Parathyroid adenoma (tissue), 2 donors: Measurements from ENCODE around the gene HOXD8.

Experiments used
- H2AFZ ChIP-seq: fragments of 300-600 bp; sonication (generic); one replicate; pipeline ENCODE4 v1.7.0; 2017; ENCODE audit warnings: antibody characterized with exemption, mild to moderate bottlenecking
- H3K27ac ChIP-seq: fragments of 300-600 bp; sonication (generic); one replicate; pipeline ENCODE4 v1.7.0; 2017
- H3K27me3 ChIP-seq: fragments of 300-600 bp; sonication (generic); one replicate; pipeline ENCODE4 v1.7.0; 2017; ENCODE audit warnings: low read length; ENCODE audit not compliant: control insufficient read depth, insufficient read depth
- H3K36me3 ChIP-seq: fragments of 300-600 bp; sonication (generic); one replicate; pipeline ENCODE4 v1.7.0; 2017; ENCODE audit warnings: low read length; ENCODE audit not compliant: control insufficient read depth, insufficient read depth
- H3K4me1 ChIP-seq: fragments of 300-600 bp; sonication (generic); one replicate; pipeline ENCODE4 v1.7.0; 2017; ENCODE audit warnings: control low read depth
- H3K4me2 ChIP-seq: fragments of 300-600 bp; sonication (generic); one replicate; pipeline ENCODE4 v1.7.0; 2017; ENCODE audit warnings: low read length
- H3K4me3 ChIP-seq: fragments of 300-600 bp; sonication (generic); one replicate; pipeline ENCODE4 v1.7.0; 2017; ENCODE audit warnings: low read depth, low read length
- H3K79me2 ChIP-seq: fragments of 300-600 bp; sonication (generic); one replicate; pipeline ENCODE4 v1.7.0; 2017; ENCODE audit warnings: control low read depth
- H3K9ac ChIP-seq: fragments of 300-600 bp; sonication (generic); one replicate; pipeline ENCODE4 v1.7.0; 2017; ENCODE audit warnings: mild to moderate bottlenecking
- H3K9me3 ChIP-seq: fragments of 300-600 bp; sonication (generic); one replicate; pipeline ENCODE4 v1.7.0; 2017; ENCODE audit warnings: low read length; ENCODE audit not compliant: control insufficient read depth
- CTCF ChIP-seq: fragments of 300-600 bp; sonication (generic); IDR thresholded peaks from one replicate; pipeline ENCODE4 v1.7.0; 2017; ENCODE audit warnings: antibody characterized with exemption, mild to moderate bottlenecking
- donor health status: primary hyperparathyroidism.

HOXD8 gene

DNA sequence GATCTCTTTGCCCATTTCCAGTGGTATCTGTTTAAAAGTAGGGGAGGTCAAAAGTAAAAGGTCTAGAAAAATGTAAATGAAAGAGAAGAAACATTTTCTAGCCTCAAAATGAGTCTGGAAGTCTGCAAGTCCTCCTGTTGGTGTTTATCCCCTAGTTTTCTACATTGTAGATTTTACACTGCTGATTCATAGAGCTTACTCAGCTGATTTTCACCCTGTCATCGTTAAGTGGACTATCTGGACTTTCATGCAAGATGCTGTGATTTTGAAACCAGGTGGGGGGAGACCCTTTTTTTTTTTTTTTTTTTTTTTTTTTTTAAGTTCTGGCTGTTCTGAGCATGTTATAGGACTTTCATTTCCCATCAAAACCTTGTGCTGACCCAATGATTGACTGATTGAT, 37.9 kb downstream of the HOXD8 start:
- Histone ChIP-seq H3K79me2 (no peaks in the 10 kb centered on the region), H3K9me3 (no peaks in the 10 kb centered on the region), H3K27me3 (peaks cover 29% of the 10 kb centered on the region), H3K9ac (no peak overlapping the region), H3K36me3 (peaks cover 3% of the 10 kb centered on the region), H3K4me2 (no peak overlapping the region), H2AFZ (no peak overlapping the region), H3K4me3 (no peak overlapping the region), H3K27ac (no peak overlapping the region), H3K4me1 (no peaks in the 10 kb centered on the region)
- TF ChIP-seq CTCF: no peak

- no peak for TF ChIP-seq CTCF
- H3K27me3 ChIP-seq: peaks cover 26% of the 10 kb centered on the region
These were observed 39.7 kb downstream of the HOXD8 start for GRCh38 chr2:176169181-176169580.

GRCh38 chr2:176169711-176170110, 40.2 kb downstream of the HOXD8 start:
- Histone ChIP-seq H3K27ac (no peak overlapping the region), H3K27me3 (peaks cover 21% of the 10 kb centered on the region), H3K9ac (no peak overlapping the region)

More at GRCh38 chr2:176169181-176169580, 39.7 kb downstream of the HOXD8 start:
- Histone ChIP-seq H3K4me3 (no peak overlapping the region), H3K4me2 (no peak overlapping the region), H3K9me3 (no peaks in the 10 kb centered on the region), H3K9ac (no peak overlapping the region), H3K79me2 (no peaks in the 10 kb centered on the region), H3K27ac (no peak overlapping the region), H3K4me1 (no peaks in the 10 kb centered on the region), H2AFZ (no peak overlapping the region), H3K36me3 (no peaks in the 10 kb centered on the region)

DNA sequence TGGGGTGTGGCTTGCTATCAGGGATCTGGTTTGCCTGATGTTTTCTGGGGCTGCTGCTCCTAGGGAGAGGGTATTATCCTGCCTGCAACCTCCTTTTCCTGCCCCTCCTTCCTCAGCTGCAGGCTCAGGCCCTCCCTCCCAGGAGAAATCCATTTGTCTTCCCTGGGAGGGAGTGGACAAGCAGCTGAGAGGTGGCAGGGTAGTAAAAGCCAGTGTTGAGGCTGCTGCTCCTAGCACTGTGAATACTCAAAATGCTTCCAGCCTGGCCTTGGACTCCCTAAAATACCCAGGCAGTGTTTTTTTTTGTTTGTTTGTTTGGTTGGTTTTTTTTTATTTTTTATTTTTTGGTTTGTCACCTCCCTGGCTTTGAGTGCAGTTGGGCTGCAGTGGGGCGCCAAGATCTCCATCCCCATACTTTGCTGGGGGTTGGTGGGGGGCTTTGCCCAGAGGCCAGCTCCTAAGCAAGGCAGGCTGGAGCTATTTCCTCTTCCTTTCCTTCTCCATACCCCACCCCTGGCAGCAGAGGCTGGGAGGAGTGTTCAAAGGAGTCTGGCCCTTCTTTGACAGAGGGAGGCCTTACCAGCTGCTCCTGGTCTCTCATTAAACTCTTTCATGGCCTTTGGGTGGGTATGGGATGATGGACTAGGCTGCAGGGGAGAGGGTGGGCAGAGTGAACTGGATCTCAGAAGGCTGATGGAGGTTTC, 41.2 kb downstream of the HOXD8 start:
- Histone ChIP-seq H3K27me3 (peaks cover 15% of the 10 kb centered on the region), H3K4me2 (no peak overlapping the region), H3K79me2 (no peaks in the 10 kb centered on the region), H3K4me3 (no peak overlapping the region), H2AFZ (no peak overlapping the region), H3K9me3 (no peaks in the 10 kb centered on the region), H3K9ac (no peak overlapping the region), H3K4me1 (no peaks in the 10 kb centered on the region), H3K36me3 (no peaks in the 10 kb centered on the region), H3K27ac (no peak overlapping the region)
- TF ChIP-seq CTCF: no peak

More at GRCh38 chr2:176169711-176170110, 40.2 kb downstream of the HOXD8 start:
- Histone ChIP-seq H3K4me3 (no peak overlapping the region), H3K36me3 (no peaks in the 10 kb centered on the region), H3K4me1 (no peaks in the 10 kb centered on the region), H3K9me3 (no peaks in the 10 kb centered on the region), H2AFZ (no peak overlapping the region), H3K79me2 (no peaks in the 10 kb centered on the region), H3K4me2 (no peak overlapping the region)
- TF ChIP-seq CTCF: no peak
